ENCODE results near the gene CPNE9.

CPNE9 gene

DNA sequence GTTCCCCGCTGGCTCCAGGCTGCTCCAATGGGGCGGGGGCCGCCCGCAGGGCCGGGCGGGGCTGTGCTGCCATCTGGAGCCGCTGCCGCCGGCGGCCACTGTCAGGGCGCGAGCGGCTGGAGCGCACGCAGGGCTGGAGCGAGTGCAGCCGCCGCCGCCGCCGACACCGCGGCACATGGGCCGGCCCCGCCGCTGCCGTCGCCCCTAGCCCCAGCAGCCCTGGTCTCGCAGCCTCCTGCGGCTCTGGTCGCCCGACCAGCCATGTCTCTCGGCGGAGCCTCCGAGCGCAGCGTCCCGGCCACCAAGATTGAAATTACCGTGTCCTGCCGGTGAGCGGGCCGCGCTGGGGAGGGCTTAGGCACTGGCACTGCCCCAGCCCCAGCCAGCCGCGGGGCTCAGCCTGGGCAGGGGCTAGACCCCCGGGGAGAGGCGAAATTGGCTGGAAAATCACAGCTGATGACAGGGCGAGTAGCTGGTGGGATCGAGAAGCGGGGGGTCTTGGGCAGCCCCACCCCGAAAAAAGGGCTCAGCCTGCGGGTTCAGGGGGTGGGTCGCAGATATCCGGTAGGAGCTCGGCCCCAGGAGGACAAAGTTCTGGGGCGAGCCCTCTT lies at the start of gene CPNE9:
Gene CPNE9, plus strand, starts transcription at position 98 of the 611 bp plus-strand sequence. Its CDS starts 164 bp downstream, at position 262.
- peak within 1 kb of the TSS; percentile 16 for H3K4me3 ChIP-seq (ENCODE audit: control insufficient read depth, low read depth, low read length)
- DNase-seq (ENCODE audit: low read depth) = no peak
- no peak for TF ChIP-seq CTCF (conservative IDR thresholded peaks at IDR 0.05; ENCODE audit: control insufficient read depth, insufficient read depth, low read depth, low read length)

- no peak for TF ChIP-seq CTCF (conservative IDR thresholded peaks at IDR 0.05; ENCODE audit: control insufficient read depth, insufficient read depth, low read depth, low read length)
- H3K4me3 ChIP-seq (ENCODE audit: control insufficient read depth, low read depth, low read length) = no peak overlapping the region
- DNase-seq (ENCODE audit: low read depth) = no peak
Observed at GRCh38 chr3:9659849-9660248, 43.8 kb upstream of the CPNE9 start.

DNA sequence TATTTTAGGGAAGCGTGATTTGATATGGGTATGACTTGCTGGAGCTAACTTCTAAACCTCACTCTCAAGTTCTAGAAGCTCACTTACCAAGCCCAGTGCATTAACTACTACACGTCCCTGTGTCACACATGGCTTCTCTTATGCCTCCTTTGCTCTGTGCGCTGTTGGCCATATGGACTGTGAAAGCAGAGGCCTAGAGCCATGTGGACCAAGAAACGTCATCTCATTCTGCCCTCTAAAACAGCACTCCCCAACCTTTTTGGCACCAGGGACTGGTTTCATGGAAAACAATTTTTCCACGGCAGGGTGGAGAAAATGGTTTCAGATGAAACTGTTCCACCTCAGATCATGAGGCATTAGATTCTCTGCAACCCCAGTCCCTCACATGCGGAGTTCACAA lies 42.7 kb upstream of the CPNE9 start:
- H3K4me3 ChIP-seq (ENCODE audit: control insufficient read depth, low read depth, low read length) = no peak overlapping the region
- no peak for DNase-seq (ENCODE audit: low read depth)
- TF ChIP-seq CTCF (conservative IDR thresholded peaks at IDR 0.05; ENCODE audit: control insufficient read depth, insufficient read depth, low read depth, low read length) = no peak

DNA sequence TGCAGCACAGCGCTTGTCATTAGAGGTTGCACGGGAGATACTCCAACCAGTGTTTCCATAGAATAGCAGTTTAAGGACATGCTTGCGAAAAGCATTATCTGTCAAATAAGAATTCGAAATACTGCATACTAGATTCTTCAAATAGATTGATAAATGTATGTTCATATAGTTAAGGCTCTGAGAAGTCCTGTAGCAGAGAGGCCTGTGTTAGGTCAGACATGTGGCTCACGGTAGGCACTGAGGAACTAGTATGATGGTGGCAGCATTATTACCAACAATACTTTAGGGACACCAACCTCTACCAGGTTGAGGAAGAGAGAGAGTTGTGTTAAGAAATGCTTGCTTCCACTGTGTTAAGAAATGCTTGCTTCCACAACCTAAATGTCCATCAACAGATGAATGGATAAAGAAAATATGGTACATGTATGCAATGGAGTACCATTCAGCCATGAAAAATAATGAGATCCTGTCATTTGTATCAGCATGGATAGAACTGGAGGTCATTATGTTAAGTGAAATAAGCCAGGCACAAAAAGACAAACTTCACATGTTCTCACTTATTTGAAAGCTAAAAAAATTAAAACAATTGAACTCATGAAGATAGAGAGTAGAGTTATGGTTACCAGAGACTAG lies 39.4 kb upstream of the CPNE9 start:
- DNase-seq (ENCODE audit: low read depth) = no peak
- H3K4me3 ChIP-seq (ENCODE audit: control insufficient read depth, low read depth, low read length) = no peak overlapping the region
- no peak for TF ChIP-seq CTCF (conservative IDR thresholded peaks at IDR 0.05; ENCODE audit: control insufficient read depth, insufficient read depth, low read depth, low read length)

DNA sequence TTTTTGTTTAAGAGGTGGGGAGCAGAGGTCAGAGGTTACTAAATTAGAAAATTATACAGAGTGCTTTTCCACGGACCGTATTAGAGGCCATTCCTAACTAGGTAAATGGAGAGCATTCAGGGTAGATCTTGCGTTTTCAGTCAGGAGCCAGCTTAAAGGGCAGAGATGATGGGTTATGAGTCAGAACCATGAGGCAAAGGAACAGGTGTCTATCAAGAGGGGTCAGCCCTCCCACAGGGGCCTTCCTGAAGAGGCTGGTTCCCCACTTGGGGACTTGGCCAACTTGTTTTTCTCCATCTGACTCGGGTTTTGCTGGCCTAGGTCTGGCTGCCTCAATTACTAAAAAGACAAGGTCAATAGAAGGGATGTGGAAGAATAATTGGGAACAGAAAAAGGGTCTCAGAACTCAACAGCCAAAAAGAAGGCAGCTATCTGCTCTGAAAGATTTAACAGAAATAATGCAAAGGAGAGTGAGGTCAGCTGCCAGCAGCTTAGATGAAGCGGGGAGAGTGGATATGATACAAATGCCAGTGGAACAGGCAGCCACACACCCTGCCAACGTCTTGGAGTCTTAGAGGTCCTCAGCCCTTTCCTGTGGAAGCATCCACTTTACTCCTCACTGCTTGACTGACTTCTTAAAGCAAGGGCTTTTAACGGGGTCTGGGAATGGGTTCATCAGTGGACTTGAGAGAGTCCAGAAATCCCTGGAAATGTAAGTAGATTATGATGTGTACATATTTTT lies 36.8 kb upstream of the CPNE9 start:
- no peak for DNase-seq (ENCODE audit: low read depth)
- TF ChIP-seq CTCF (conservative IDR thresholded peaks at IDR 0.05; ENCODE audit: control insufficient read depth, insufficient read depth, low read depth, low read length) = no peak
- no peak overlapping the region for H3K4me3 ChIP-seq (ENCODE audit: control insufficient read depth, low read depth, low read length)

- no peak for TF ChIP-seq CTCF (conservative IDR thresholded peaks at IDR 0.05; ENCODE audit: control insufficient read depth, insufficient read depth, low read depth, low read length)
- no peak overlapping the region for H3K4me3 ChIP-seq (ENCODE audit: control insufficient read depth, low read depth, low read length)
- no peak for DNase-seq (ENCODE audit: low read depth)
Observed at GRCh38 chr3:9669277-9669676, 34.4 kb upstream of the CPNE9 start.

Measured in fibroblast of mammary gland (primary cell).